Activated gamma-delta T cell treated with Interleukin-2 at 50 U/mL for 16 hours (primary cell): ENCODE data around the gene KCNH8.

Experiments used
- DNase-seq: peaks from one replicate; pipeline ENCODE4 v3.0.0-alpha.2; 2020

Gene KCNH8

GRCh38 chr3:19254784-19255338, 106.6 kb downstream of the KCNH8 start:
- DNase-seq: no peak

GRCh38 chr3:19256313-19256712, 108.0 kb downstream of the KCNH8 start:
- DNase-seq: no peak

- no peak for DNase-seq
Measured at GRCh38 chr3:19263606-19264005, 115.3 kb downstream of the KCNH8 start.

- DNase-seq: no peak
Measured at GRCh38 chr3:19264424-19264823, 116.1 kb downstream of the KCNH8 start.

GRCh38 chr3:19267040-19267439, 118.7 kb downstream of the KCNH8 start:
- DNase-seq: no peak

GRCh38 chr3:19270481-19270880, 122.2 kb downstream of the KCNH8 start:
- DNase-seq: no peak

- no peak for DNase-seq
Measured at GRCh38 chr3:19272296-19272695, 124.0 kb downstream of the KCNH8 start.

GRCh38 chr3:19273091-19273490, 124.8 kb downstream of the KCNH8 start:
- DNase-seq: no peak

GRCh38 chr3:19274576-19274975, 126.3 kb downstream of the KCNH8 start:
- DNase-seq: no peak

GRCh38 chr3:19284974-19285373, 136.7 kb downstream of the KCNH8 start:
- DNase-seq: no peak

- DNase-seq: no peak
Measured at GRCh38 chr3:19293295-19293694, 145.0 kb downstream of the KCNH8 start.

GRCh38 chr3:19295208-19295607, 146.9 kb downstream of the KCNH8 start:
- DNase-seq: no peak

GRCh38 chr3:19331931-19332330, 183.6 kb downstream of the KCNH8 start:
- no peak for DNase-seq

GRCh38 chr3:19334120-19334519, 185.8 kb downstream of the KCNH8 start:
- no peak for DNase-seq

- no peak for DNase-seq
Measured at GRCh38 chr3:19338769-19339168, 190.5 kb downstream of the KCNH8 start.

- DNase-seq: no peak
Measured at GRCh38 chr3:19342389-19342788, 194.1 kb downstream of the KCNH8 start.

GRCh38 chr3:19346759-19347158, 198.4 kb downstream of the KCNH8 start:
- no peak for DNase-seq

- no peak for DNase-seq
Measured at GRCh38 chr3:19347671-19348070, 199.4 kb downstream of the KCNH8 start.

- no peak for DNase-seq
Measured at GRCh38 chr3:19348500-19348899, 200.2 kb downstream of the KCNH8 start.

GRCh38 chr3:19348941-19349564, 200.7 kb downstream of the KCNH8 start:
- DNase-seq: no peak

- DNase-seq: no peak
Measured at GRCh38 chr3:19357947-19358346, 209.6 kb downstream of the KCNH8 start.

GRCh38 chr3:19363071-19363470, 214.8 kb downstream of the KCNH8 start:
- DNase-seq: no peak

- no peak for DNase-seq
Measured at GRCh38 chr3:19364148-19364547, 215.8 kb downstream of the KCNH8 start.

GRCh38 chr3:19365471-19365870, 217.2 kb downstream of the KCNH8 start:
- DNase-seq: no peak

- DNase-seq: no peak
Measured at GRCh38 chr3:19384868-19385267, 236.6 kb downstream of the KCNH8 start.
